Ramos (cell line): ENCODE measurements around the gene PYY.
"Not testable (repeated sequence)": the region's sequence is repeated elsewhere in the genome, so short reads cannot be mapped to it uniquely, and the experiment has no call there.

Experiments used
- in situ Hi-C: fragments of 300-500 bp; cut with MboI; formaldehyde crosslinking; loops from one replicate; pipeline ENCODE4 v1.14.3; 2022; ENCODE audit warnings: low sequenced_read_pairs; ENCODE audit not compliant: unreplicated experiment

Gene PYY

GRCh38 chr17:43979671-43980070 is 25.9 kb upstream of the PYY start:
- in situ Hi-C loops, result no loop called here

DNA sequence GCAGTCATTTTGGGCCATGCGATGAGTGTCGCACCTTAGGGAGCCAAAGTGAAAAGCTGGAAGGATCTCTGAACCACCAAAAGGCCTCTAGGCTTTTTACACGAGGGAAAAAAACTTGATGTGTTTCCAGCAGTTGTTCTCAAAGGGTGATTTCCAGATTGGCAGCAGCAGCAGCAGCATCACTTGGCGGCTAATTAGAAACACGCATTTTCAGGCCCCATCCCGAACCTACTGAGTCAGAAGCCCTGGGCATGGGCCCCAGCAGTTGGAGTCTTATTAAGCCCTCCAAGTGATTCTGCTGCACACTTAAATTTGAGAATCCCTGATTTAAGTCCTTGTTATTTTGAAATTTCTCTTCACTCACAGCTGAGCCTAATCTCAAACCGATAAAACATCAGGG is 25.3 kb upstream of the PYY start:
- in situ Hi-C loops, result no loop called here

- in situ Hi-C loops, result no loop called here
These were observed 24.3 kb upstream of the PYY start for GRCh38 chr17:43978078-43978477.

DNA sequence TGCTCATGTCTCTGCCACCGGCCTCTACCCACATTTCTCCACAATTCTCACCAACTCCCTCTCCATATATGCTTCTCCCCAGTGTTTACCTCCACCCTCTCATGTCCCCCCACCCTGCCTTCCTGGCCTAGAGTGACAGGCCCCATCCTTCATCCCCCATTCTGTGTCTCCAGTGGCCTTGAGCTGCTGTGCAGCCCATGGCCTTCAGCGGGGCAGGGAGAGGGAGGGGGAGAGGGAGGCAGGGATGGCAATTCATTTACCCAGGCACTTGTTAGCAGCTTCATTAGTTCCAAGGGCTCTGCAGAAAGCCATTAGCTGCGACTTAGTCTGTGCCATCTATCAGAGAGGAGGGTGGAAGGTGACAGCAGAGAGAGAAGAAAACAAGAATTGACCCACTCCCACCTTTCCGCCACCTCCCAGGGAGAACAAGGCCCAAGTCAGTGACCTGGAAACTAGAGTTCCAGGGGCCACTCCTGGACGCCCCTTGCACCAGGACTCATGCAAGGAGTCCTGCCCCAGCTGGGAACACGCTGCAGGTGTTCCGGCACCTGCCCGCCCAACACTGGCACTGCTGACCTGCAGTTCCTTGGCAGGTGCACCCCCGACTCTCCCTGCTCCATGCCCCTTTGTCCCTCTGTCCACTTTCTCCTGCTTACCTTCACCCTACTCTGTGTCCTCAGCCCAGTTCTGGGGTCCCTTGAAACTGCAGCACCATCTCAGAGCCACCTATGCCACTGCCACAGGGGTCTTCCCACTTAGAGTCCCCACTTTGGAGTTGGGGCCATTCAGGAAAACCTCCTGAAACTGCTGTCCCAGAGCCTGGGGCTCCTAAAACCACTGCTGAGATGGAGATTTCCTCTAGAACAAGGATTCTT is 23.5 kb upstream of the PYY start:
- in situ Hi-C loops, result no loop called here

DNA sequence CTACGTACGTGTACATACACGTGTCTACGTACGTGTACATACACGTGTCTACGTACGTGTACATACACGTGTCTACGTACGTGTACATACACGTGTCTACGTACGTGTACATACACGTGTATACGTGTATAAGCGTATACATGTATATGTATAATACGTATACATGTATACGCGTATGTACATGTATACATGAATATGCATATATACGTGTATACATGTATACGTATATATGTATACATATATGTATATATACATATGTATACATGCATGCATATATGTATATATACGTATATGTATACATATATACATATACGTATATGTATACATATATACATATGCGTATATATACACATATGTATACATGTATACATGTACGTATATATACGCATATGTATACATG is 22.2 kb upstream of the PYY start:
- in situ Hi-C loops, result no loop called here

DNA sequence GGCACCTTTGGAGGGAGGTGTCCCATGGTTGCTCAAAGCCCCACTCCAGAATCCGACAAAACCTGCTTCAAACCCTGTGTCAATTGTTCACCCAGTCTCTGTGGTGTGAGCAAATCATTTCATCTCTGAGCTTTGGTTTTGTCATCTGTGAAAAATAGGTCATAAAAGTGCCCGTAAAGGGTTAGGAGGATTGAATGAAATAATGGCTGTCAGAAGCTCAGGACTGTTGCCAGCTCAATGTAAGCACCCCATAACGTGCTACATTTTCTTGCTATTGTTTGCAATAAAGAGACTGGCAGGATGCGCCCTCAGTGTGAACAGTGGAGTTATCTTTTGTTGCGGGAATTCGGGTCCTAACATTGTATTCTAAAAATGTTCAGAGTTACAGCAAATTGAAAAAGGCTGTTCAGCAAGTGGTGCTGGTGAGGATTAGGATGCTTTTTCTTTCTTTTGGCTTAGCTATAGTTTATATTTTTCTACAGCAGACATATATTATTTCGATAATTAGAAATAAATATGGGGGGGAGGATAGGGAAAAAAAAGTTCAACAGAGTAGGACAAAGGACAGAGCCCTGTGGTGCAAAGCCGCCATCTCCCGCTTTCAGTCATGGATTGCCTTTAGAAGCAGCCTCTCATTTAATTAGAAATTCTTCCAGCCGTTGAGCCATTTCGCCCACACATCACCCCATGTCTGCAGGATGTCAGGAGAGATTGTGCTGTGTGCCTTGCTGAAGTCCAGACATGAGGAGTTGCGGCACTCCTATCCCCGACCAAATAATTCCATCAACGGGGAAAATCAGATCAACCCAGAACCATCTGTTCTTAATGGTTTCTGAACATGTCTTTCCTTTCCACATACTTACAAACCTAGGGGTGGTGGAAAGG is 20.9 kb upstream of the PYY start:
- in situ Hi-C loops, result no loop called here

DNA sequence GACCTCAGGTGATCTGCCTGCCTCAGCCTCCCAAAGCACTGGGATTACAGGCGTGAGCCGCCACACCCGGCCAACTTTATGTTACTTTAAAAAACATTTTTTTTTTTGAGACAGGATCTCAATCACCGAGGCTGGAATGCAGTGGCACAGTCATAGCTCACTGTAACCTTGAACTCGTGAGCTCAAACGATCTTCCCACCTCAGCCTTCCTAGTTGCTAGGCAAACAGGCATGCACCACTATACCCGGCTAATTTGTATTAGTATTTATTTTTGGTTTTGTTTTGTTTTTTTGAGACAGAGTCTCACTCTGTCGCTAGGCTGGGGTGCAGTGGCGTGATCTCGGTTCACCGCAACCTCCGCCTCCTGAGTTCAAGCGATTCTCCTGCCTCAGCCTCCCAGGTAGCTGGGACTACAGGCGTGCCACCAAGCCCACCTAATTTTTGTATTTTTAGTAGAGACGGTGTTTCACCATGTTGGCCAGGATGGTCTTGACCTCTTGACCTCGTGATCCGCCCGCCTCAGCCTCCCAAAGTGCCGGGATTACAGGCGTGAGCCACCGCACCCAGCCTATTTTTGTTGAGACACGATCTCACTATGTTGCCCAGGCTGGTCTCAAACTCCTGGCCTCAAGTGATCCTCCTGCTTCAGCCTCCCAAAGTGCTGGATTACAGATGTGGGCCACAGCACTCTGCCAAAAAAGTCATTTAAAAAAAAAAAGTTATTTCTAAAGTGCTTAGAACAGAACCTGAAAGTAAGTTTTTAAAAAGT is 18.9 kb upstream of the PYY start:
- in situ Hi-C loops, result not testable (repeated sequence)

DNA sequence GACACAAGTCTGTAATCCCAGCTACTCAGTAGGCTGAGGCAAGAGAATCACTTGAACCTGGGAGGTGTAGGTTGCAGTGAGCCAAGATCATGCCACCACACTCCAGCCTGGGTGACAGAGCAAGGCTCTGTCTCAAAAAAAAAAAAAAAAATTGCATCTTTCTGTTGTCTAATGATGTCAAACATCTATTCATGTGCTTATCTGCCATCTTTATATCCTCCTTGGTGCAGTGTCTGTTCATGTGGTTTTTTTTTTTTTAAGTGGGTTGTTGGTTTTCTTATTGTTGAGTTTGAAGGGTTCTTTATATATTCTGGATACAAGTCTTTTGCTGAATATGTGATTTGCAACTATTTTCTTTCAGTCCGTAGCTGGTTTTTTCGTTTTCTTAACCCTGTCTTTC is 17.7 kb upstream of the PYY start:
- in situ Hi-C loops, result not testable (repeated sequence)

- in situ Hi-C loops, result no loop called here
These were observed 16.6 kb upstream of the PYY start for GRCh38 chr17:43970366-43970765.

GRCh38 chr17:43967251-43967875 is 13.6 kb upstream of the PYY start:
- in situ Hi-C loops, result no loop called here

DNA sequence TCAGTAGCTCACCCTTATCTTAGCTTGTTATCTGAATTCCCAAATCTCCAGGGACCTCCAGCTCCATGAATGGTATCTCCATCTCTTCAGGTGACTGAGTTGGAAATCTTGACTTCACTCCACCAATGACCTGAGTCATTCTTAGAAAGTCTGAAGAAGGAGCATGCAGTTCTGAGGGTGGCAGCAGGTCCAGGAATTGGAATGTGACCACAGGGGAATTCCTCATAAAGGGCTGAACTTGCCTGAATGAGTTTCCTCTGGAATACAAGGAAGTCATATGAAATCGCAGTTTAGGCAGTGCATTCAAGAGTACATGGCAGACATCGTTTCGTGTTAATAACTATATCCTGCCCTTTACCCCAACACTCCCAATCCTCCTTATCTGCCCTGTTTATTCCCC is 12.5 kb upstream of the PYY start:
- in situ Hi-C loops, result no loop called here

GRCh38 chr17:43962479-43962878 is 8.7 kb upstream of the PYY start:
- in situ Hi-C loops, result no loop called here

DNA sequence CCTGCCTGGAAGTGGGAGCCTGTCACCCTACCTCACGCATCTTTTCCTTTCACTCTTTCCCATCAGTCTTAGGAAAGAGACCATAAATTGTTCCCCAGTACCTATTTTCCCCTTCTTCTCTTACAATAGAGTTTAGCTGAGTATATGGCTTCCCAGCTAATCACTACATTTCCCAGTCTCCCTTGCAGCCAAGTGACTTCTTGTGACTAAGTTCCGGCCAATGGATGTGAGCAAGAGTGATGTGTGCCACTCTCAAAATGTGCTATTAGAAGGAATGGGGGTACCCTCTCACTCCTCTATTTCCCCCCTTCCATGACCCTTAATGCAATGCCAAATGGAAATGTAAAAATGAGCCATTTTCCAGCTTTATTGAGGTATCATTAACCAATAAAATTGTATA is 8.2 kb upstream of the PYY start:
- in situ Hi-C loops, result no loop called here

GRCh38 chr17:43961292-43961691 is 7.6 kb upstream of the PYY start:
- in situ Hi-C loops, result not testable (repeated sequence)

DNA sequence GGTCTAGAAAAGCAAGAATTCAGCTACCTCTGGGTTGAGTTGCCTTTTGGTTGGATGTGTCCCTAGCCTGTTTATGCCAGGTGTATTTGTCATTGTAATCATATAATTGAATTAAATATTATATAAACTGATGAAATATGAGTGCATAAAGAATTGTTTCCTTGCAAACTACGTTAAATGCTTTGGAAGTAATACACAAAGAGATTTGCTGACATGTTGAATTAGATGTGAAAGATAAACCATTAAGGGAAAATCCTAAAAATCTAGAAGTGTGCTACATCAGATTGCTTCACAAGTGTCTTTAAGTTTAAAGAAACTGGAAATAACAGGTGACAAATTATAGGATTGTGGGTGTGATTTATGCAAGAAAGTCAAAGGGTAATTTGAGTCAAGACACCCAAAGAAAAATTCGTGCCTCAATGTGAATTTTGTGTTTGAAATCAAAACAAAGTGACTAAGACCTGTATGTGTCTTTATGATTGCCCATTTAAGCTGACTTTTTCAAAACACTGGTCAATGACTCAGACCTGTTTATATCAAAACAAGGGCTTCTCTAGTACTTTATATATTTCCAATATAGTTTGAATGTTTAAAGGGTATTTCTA is 5.1 kb upstream of the PYY start:
- in situ Hi-C loops, result no loop called here

DNA sequence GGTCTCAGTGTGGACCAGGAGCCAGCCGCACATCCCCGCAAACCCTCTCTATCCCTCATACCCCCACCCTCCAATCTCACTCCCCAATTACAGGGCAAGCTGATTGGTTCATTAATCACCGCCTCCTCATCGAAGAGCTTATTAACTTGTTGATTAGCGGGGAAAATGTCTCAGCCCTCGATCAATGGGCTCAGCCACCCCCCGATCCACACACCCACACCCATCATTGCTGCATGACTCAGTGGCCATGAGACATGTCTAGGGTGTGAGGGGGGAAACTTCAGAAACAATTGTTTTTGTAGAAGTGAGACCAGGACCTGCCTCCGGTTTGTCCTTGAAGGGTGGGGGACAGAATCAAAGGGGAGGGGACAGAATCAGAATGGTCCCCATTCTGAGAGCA is 2.5 kb upstream of the PYY start:
- in situ Hi-C loops, result no loop called here

DNA sequence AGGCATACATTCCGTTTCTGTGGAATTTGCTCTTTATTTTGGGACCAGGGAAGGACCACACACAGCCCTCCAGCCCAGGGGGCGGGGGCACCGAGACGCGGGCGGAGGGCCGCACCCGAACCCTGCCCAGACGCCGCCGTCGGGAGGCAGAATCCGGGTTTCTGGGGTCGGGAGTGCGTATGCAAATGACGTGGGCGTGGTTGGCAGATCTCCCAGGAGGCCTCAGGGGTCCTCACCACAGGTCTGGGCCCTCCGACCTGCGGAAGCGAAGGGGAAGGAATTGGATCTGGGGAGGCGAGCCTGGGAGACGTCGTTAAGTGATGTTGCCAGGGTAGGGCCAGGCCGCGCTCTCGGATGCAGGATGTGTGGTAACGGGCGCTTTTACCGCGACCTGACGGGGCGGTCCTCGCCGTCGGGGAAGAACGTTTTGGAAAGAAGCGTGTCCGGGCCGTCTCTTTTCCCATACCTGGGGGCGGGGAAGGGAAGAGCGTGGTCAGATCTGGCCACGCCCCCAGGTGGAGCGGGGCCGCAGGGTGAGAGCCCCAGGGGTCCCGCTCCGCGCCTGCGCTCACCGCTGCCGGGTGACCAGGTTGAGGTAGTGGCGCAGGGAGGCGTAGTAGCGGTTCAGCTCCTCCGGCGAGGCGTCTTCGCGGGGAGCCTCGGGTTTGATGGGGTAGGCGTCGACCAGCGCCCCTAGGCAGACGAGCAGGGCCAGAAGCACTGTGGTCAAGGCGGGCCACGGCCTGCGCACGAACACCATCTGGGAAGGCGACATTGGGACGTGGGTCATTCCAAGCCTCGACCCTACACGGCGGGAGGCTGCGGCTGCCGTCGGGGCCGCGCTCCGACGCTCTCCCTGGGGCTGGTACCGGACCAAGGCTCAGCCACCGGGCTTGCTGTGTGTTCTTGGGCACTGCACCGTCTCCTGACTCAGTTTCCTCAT is 745 bp downstream of the PYY start:
- in situ Hi-C loops, result no loop called here

DNA sequence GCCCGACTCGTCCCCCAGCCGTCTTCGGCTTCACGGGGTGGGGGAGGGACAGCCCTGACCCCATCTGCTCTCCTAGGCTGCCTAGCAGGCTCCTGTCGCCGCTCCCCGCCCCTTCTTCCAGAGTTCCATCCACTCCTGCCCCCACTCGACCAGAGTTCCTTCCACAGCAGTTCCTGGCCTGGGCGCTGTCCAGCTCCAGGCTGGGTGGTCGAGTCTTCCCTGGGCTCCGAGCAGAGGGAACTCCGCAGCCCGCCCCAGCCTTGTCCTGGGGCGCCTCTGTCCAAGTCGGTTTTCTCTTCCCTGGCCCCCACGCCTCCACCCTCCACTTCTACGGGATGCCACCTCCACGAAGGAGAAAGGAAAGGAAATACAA is 1.4 kb downstream of the PYY start:
- in situ Hi-C loops, result no loop called here

GRCh38 chr17:43951750-43952149 is 2.0 kb downstream of the PYY start:
- in situ Hi-C loops, result no loop called here
